Heart left ventricle (tissue), 16 donors: ENCODE measurements around the gene CAND2. TPM values are rescaled to one million over a fixed set of nuclear protein-coding genes. Genes with fewer than 3 reads are reported as not detected.
A peak's percentile ranks its signal among the peaks of the same experiment; 100 is the strongest.

ENCODE experiments used
- ATAC-seq, 4 donors: fragments of 200-7000 bp; cut with Tn5 transposase; one replicate each; pipeline ENCODE4 v1.9.1; 2020 to 2022; ENCODE audit warnings: moderate library complexity in 4 of 4, mild to moderate bottlenecking in 3 of 4, moderate number of reproducible peaks in 1 of 4
- DNase-seq, 5 donors: peaks; one replicate each; pipeline ENCODE4 v3.0.0-alpha.2; 2020
- H3K27ac ChIP-seq, 12 donors: fragments of 200-600 bp; sonication (generic) in 4 of 12; one replicate each; pipeline versions ENCODE4 v1.5.0 to v1.8.0; 2016 to 2022; ENCODE audit warnings: mild to moderate bottlenecking in 2 of 12
- H3K27me3 ChIP-seq, 9 donors: fragments of 200-600 bp; sonication (generic) in 2 of 9; one replicate each; pipeline versions ENCODE4 v1.5.1 to v1.8.0; 2016 to 2022; ENCODE audit warnings: mild to moderate bottlenecking in 3 of 9
- H3K36me3 ChIP-seq, 9 donors: fragments of 200-600 bp; sonication (generic) in 2 of 9; one replicate each; pipeline versions ENCODE4 v1.5.0 to v1.8.0; 2018 to 2022; ENCODE audit warnings: mild to moderate bottlenecking in 2 of 9
- H3K4me1 ChIP-seq, 12 donors: fragments of 200-600 bp; sonication (generic) in 4 of 12; one replicate each; pipeline versions ENCODE4 v1.5.0 to v1.8.0; 2016 to 2022; ENCODE audit warnings: mild to moderate bottlenecking in 3 of 12
- H3K4me3 ChIP-seq, 12 donors: fragments of 200-600 bp; sonication (generic) in 4 of 12; one replicate each; pipeline versions ENCODE4 v1.5.0 to v1.8.0; 2017 to 2022; ENCODE audit warnings: mild to moderate bottlenecking in 9 of 12, moderate library complexity in 4 of 12
- H3K9me3 ChIP-seq, 12 donors: fragments of 200-600 bp; sonication (generic) in 4 of 12; one replicate each; pipeline versions ENCODE4 v1.5.0 to v1.8.0; 2016 to 2022; ENCODE audit warnings: mild to moderate bottlenecking in 1 of 12
- POLR2A ChIP-seq, 2 donors: fragments of 450-650 bp; IDR thresholded peaks; one replicate each; pipeline ENCODE4 v1.6.1; 2017; ENCODE audit warnings: antibody characterized with exemption in 2 of 2, mild to moderate bottlenecking in 2 of 2, moderate library complexity in 2 of 2
- WGBS, 4 donors: extraction: QIAGEN DNeasy Blood & Tissue Kit in 2 of 4; methylation state at CpG; one replicate each; pipeline versions ENCODE4 v1.1.5 to v1.1.7; 2013 to 2018; 5-methylcytosine and 5-hydroxymethylcytosine counted together
- intact Hi-C, 10 donors: fragments of 100-400 bp; cut with DNase I; formaldehyde crosslinking; loops; one replicate each; pipeline versions ENCODE4 v1.11.1 to v1.14.2; 2022
- polyA plus RNA-seq, 2 donors: library from polyadenylated mRNA; stranded (reverse); fragments of 200-250 nt; gene quantifications; one replicate each; pipeline ENCODE4 v1.2.3, GENCODE V29; 2013
- total RNA-seq, 9 donors: library from RNA; depleted of rRNA in 2 of 9; stranded (reverse); fragments of >200 nt in 2 of 9; fragmentation: NEBNext Ultra II Directional in 3 of 9; extraction: Animal tissue kit (Norgen Biotek cat#: 25700) in 3 of 9; gene quantifications; one replicate each; pipeline versions ENCODE4 v1.1.0 to v1.2.4, GENCODE V29; 2016 to 2023
- TF ChIP-seq, protein P1 (sequence below), 12 donors: fragments of 200-600 bp; sonication (generic) in 4 of 12; IDR thresholded peaks; one replicate each; pipeline versions ENCODE4 v1.5.0 to v1.8.0; 2018 to 2022; ENCODE audit warnings: antibody characterized with exemption in 12 of 12, mild to moderate bottlenecking in 5 of 12
- donor health status: ischemic (EF 13 %, LVEDD 7.1; RV severe dilation, severe dysfunction).
- donor health status: healthy with polysubstance abuse.
- donor health status: DM: no; HTN: yes; CAD: no.
- donor health status: DM: no; HTN: no; CAD: no.
- donor health status: ischemic (EF 25% LVEDD 6.9; RV normal size, moderate dysfunction).
- donor health status: ischemic (EF 25% LVEDD 5.7; RV mildly dilated, moderate dysfunction).
- donor health status: healthy.
- donor health status: DM: yes; HTN: yes; CAD: no.
- donor health status: ischemic (EF 35%, LVEDD 5.7; RV mildly dilated, moderate dysfunction).
- donor health status: nonischemic (EF 11% LVEDD 7.7; RV severe dilation, severe dysfunction).
- donor health status: DM: yes; HTN: yes; CAD: no.
- donor health status: PGD.
- donor health status: ischemic (EF 29% LVEDD 5.4; RV normal size, mild dysfunction).
- donor health status: nonischemic (EF 23%, LVEDD 6.1; RV moderate dilation, normal function).

CAND2 gene
- total and polyA plus RNA-seq, 11 donors: 11.7 to 87.5 (median 67.2) TPM

DNA sequence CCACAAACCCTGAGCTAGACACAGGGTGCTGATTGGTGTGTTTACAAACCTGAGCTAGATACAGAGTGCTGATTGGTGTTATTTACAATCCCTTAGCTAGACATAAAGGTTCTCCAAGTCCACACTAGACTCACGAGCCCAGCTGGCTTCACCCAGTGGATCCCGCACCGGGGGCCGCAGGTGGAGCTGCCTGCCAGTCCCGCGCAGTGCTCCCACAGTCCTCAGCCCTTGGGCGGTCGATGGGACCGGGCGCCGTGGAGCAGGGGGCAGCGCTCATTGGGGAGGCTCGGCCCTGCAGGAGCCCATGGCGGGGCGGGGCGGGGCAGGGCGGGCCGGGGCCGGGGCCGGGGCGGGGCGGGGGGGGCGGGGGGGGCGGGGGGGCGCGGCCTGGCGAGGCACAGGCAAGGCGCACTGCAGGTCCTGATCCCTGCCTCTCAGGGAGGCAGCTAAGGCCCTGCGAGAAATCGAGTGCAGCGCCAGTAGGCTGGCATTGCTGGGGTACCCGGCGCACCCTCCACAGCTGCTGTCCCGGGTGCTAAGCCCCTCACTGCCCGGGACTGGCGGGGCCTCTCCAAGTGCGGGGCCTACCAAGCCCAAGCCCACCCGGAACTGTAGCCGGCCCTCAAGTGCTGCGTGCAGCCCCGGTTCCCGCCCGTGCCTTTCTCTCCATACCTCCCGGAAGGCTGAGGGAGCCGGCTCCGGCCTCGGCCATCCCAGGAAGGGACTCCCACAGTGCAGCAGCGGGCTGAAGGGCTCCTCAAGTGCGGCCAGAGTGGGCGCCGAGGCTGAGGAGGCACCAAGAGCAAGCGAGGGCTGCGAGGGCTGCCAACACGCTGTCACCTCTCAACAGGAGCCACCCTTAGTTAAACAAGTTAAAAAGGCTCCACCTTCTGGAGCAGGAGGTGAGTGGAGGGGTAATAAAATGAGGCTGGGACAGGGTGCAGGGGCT, 27.6 kb upstream of the CAND2 start:
- Histone ChIP-seq H3K27ac (no peak overlapping the region), H3K27me3 (no peaks in the 10 kb centered on the region), H3K4me3 (no peak overlapping the region), H3K36me3 (no peaks in the 10 kb centered on the region), H3K9me3 (no peaks in the 10 kb centered on the region), H3K4me1 (peaks cover 0 to 11% (median 0%) of the 10 kb centered on the region in 12 donors)
- intact Hi-C loops: loop anchor here in 1 of 10 donors (10.0 kb wide), 1 partner anchor 54 kb away; no protein-coding TSS in a partner anchor
- ATAC-seq (no peak), DNase-seq (no peak)
- TF ChIP-seq POLR2A (IDR thresholded peaks at IDR 0.05): no peak
- WGBS, 4 donors: 78 to 86% (median 80%) methylated on average over 23 to 54 of the region's 54 CpGs

DNA sequence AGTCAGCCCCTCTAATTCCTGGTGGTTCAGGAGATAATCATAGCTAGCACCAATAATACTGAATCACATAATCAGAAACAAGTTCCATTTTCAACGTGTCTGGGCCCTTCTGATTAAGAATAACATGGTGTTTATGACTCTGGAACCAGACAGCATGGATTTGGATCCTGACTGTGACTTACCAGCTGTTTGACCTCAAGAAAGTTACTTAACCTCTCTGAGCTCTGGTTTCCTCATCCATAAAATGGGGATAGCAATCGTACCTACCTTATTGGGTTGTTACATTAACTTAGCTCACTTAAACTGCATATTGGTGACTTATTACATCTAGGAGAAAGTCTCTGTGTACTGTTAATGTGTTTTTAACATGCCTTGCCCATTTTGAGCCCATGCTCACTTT, 26.7 kb upstream of the CAND2 start:
- Histone ChIP-seq H3K4me3 (no peak overlapping the region), H3K36me3 (no peaks in the 10 kb centered on the region), H3K4me1 (peaks cover 0 to 12% (median 0%) of the 10 kb centered on the region in 12 donors), H3K27me3 (no peaks in the 10 kb centered on the region), H3K27ac (no peak overlapping the region), H3K9me3 (no peaks in the 10 kb centered on the region)
- DNase-seq: no peak
- ATAC-seq: no peak
- no peak for TF ChIP-seq POLR2A (IDR thresholded peaks at IDR 0.05)
- intact Hi-C loops: loop anchor here in 1 of 10 donors (10.0 kb wide), 1 partner anchor 55 kb away; no protein-coding TSS in a partner anchor
- WGBS, 4 donors: 84 to 92% (median 86%) methylated on average over 2 of the region's 2 CpGs

DNA sequence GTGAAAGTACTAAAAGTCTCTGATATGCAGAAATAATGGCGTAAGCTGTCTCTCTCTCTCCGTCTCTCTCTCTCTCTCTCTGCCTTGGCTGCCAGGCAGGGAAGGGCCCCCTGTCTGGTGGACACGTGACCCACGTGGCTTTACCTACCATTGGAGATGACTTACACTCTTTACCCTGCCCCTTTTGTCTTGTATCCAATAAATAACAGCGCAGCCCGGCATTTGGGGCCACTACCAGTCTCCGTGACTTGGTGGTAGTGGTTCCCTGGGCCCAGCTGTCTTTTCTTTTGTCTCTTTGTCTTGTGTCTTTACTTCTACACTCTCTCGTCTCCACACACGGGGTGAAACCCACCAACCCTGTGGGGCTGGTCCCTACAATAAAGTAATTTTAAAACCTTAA, 25.2 kb upstream of the CAND2 start:
- 92 to 97% (median 97%) methylated on average over 9 of the region's 9 CpGs for WGBS, 4 donors
- intact Hi-C loops: no loop called here
- H3K36me3 ChIP-seq: no peaks in the 10 kb centered on the region
- ATAC-seq: no peak
- H3K4me3 ChIP-seq: no peak overlapping the region
- no peaks in the 10 kb centered on the region for H3K9me3 ChIP-seq
- no peak for DNase-seq
- H3K4me1 ChIP-seq: peaks cover 0 to 12% (median 0%) of the 10 kb centered on the region in 12 donors
- TF ChIP-seq POLR2A (IDR thresholded peaks at IDR 0.05): no peak
- TF ChIP-seq, protein P1, sequence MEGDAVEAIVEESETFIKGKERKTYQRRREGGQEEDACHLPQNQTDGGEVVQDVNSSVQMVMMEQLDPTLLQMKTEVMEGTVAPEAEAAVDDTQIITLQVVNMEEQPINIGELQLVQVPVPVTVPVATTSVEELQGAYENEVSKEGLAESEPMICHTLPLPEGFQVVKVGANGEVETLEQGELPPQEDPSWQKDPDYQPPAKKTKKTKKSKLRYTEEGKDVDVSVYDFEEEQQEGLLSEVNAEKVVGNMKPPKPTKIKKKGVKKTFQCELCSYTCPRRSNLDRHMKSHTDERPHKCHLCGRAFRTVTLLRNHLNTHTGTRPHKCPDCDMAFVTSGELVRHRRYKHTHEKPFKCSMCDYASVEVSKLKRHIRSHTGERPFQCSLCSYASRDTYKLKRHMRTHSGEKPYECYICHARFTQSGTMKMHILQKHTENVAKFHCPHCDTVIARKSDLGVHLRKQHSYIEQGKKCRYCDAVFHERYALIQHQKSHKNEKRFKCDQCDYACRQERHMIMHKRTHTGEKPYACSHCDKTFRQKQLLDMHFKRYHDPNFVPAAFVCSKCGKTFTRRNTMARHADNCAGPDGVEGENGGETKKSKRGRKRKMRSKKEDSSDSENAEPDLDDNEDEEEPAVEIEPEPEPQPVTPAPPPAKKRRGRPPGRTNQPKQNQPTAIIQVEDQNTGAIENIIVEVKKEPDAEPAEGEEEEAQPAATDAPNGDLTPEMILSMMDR (IDR thresholded peaks at IDR 0.05): no peak
- no peaks in the 10 kb centered on the region for H3K27me3 ChIP-seq
- H3K27ac ChIP-seq: no peak overlapping the region

DNA sequence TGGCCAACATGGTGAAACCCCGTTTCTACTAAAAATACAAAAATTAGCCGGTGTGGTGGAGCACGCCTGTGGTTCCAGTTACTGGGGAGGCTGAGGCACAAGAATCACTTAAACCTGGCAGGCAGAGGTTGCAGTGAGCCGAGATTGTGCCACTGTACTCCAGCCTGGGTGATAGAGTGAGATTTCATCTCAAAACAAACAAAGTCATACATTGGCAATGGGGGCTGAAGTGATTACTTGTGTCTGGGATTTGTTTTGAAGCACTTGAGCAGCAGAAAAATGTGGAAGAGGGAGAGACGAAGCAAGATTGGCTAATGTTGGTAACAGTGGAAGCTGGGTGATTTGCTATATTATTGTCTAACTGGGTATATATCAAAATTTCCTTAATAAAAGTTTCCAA, 24.0 kb upstream of the CAND2 start:
- H3K9me3 ChIP-seq: no peaks in the 10 kb centered on the region
- peaks cover 0 to 12% (median 0%) of the 10 kb centered on the region in 12 donors for H3K4me1 ChIP-seq
- DNase-seq (no peak), ATAC-seq (no peak)
- H3K36me3 ChIP-seq: no peaks in the 10 kb centered on the region
- intact Hi-C loops: no loop called here
- H3K27ac ChIP-seq: peak overlapping the region in 1 of 12 donors; percentile 4
- no peak overlapping the region for H3K4me3 ChIP-seq
- 75 to 89% (median 87%) methylated on average over 5 of the region's 5 CpGs for WGBS, 4 donors
- no peaks in the 10 kb centered on the region for H3K27me3 ChIP-seq
- no peak for TF ChIP-seq POLR2A (IDR thresholded peaks at IDR 0.05)
- TF ChIP-seq, protein P1 (IDR thresholded peaks at IDR 0.05): no peak

DNA sequence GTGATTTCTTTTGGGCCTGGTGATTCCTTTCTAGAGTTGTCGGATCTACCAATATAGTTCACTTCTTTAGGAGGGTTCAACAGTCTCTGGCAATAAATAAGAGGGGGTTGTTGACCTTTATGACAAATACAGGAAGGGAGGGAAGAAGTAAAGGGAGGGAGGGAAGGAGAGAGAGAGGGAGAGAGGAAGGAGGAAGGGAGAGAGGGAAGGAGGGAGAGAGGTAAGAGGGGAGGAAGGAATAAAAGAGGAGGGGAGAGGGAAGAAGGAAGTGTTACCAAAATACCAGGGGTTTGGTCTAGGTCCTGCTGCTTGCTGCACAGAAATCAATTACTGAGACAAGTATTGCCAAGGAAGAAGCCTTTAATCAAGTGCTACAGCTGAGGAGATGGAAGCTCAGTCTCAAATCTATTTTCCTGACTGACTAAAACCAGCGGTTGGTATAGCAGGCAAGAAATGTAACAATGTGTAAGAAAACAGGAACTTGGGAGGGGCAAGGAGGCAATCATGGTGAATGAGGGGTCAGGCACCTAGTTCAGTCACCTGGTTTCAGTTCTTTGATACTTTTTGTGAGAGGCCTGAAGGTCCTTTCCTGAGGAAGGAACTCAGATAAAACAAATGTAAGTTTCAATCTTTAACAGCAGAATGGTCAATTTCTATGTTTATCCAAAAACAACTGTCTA, 23.3 kb upstream of the CAND2 start:
- Histone ChIP-seq H3K36me3 (no peaks in the 10 kb centered on the region), H3K9me3 (no peaks in the 10 kb centered on the region), H3K4me3 (no peak overlapping the region), H3K27me3 (no peaks in the 10 kb centered on the region), H3K4me1 (peaks cover 0 to 12% (median 0%) of the 10 kb centered on the region in 12 donors), H3K27ac (peak overlapping the region in 1 of 12 donors; percentile 4)
- TF ChIP-seq POLR2A (IDR thresholded peaks at IDR 0.05): no peak
- TF ChIP-seq, protein P1 (IDR thresholded peaks at IDR 0.05): no peak
- intact Hi-C loops: no loop called here
- WGBS, 4 donors: 52 to 61% (median 55%) methylated on average over 2 of the region's 2 CpGs
- DNase-seq (no peak), ATAC-seq (no peak)
